K562 (cell line): Measurements from ENCODE around the gene GNG11. TPM values are rescaled to one million over a fixed set of nuclear protein-coding genes. Genes with fewer than 3 reads are reported as not detected.

Experiments used
- BMI1 ChIP-seq: fragments of 150-350 bp; IDR thresholded peaks from 2 replicates; pipeline ENCODE4 v1.6.1; 2014; ENCODE audit warnings: low read length
- ELF2 ChIP-seq: fragments of 250-450 bp; sonication (Bioruptor Pico); IDR thresholded peaks from 2 replicates; pipeline ENCODE4 v1.5.0; 2021; ENCODE audit warnings: mild to moderate bottlenecking
- FOXK2 ChIP-seq, 2 experiments: fragments of 450-650 bp; IDR thresholded peaks in 1 of 2; conservative IDR thresholded peaks in 1 of 2; 2 replicates each; pipeline ENCODE4 v1.6.1; 2016; ENCODE audit warnings: low read depth in 2 of 2, mild to moderate bottlenecking in 1 of 2
- KDM5B ChIP-seq: fragments of 200-600 bp; sonication (generic); IDR thresholded peaks from 2 replicates; pipeline ENCODE4 v1.6.1; 2012; ENCODE audit warnings: low read depth, mild to moderate bottlenecking, moderate library complexity, low read length, control low read depth, inconsistent platforms; ENCODE audit not compliant: insufficient replicate concordance
- NCOR1 ChIP-seq: fragments of 450-650 bp; IDR thresholded peaks from 2 replicates; pipeline ENCODE4 v1.6.1; 2016; ENCODE audit warnings: mild to moderate bottlenecking, moderate library complexity
- NELFE ChIP-seq: IDR thresholded peaks from 2 replicates; pipeline ENCODE4 v1.6.1; 2011; ENCODE audit warnings: mild to moderate bottlenecking; ENCODE audit not compliant: insufficient read depth, insufficient read length
- RBM14 ChIP-seq: fragments of 200-400 bp; formaldehyde crosslinking; IDR thresholded peaks from 2 replicates; pipeline ENCODE4 v1.6.1; 2018; ENCODE audit warnings: low read depth, mild to moderate bottlenecking, low read length, moderate library complexity, borderline replicate concordance; ENCODE audit not compliant: insufficient read depth
- RBM34 ChIP-seq: fragments of 200-400 bp; formaldehyde crosslinking; IDR thresholded peaks from 2 replicates; pipeline ENCODE4 v1.6.1; 2018; ENCODE audit warnings: low read length, borderline replicate concordance; ENCODE audit not compliant: insufficient read depth
- SMARCE1 ChIP-seq: fragments of 450-650 bp; IDR thresholded peaks from 2 replicates; pipeline ENCODE4 v1.7.1; 2016; ENCODE audit warnings: mild to moderate bottlenecking
- TEAD1 ChIP-seq, 2 experiments: fragments of 450-650 bp in 1 of 2; sonication (generic) in 1 of 2; formaldehyde crosslinking; IDR thresholded peaks; 2 replicates each; pipeline versions ENCODE4 v1.4.0 to v1.8.0; 2020 to 2022; ENCODE audit warnings: mild to moderate bottlenecking in 2 of 2, missing genetic modification reagents in 1 of 2
- TEAD4 ChIP-seq, 2 experiments: sonication (generic) in 1 of 2; formaldehyde crosslinking in 1 of 2; IDR thresholded peaks; 2 replicates each; pipeline versions ENCODE4 v1.6.1 to v1.8.0; 2012 to 2022; ENCODE audit warnings: borderline replicate concordance in 1 of 2, inconsistent platforms in 1 of 2, low read length in 1 of 2, mild to moderate bottlenecking in 1 of 2, missing genetic modification reagents in 1 of 2
- ZFPM2 ChIP-seq: fragments of 250-450 bp; sonication (Bioruptor Pico); IDR thresholded peaks from 2 replicates; pipeline ENCODE4 v1.5.1; 2022; ENCODE audit warnings: mild to moderate bottlenecking
- ZNF696 ChIP-seq: fragments of 250-450 bp; sonication (Bioruptor Pico); conservative IDR thresholded peaks from 2 replicates; pipeline ENCODE4 v1.4.0; 2020; ENCODE audit warnings: mild to moderate bottlenecking, moderate library complexity
- polyA plus RNA-seq, 8 experiments: library from polyadenylated mRNA; depleted of rRNA in 4 of 8; stranded (reverse) in 5 of 8; unstranded in 3 of 8; fragments of >200 nt; fragmentation: Nextera tagmentation in 2 of 8; fragmentation: Illumina TruSeq in 1 of 8; extraction: Ambion mirVana in 2 of 8; extraction: Trizol in 1 of 8; gene quantifications; 2 replicates each; pipeline versions ENCODE4 v1.2.1 to v1.2.3, GENCODE V29; 2011 to 2014; ENCODE audit warnings: inconsistent platforms in 1 of 8, missing spikeins in 1 of 8
- total RNA-seq, 7 experiments: library from RNA; depleted of rRNA in 6 of 7; stranded (reverse); fragments of >200 nt in 6 of 7; fragmentation: Illumina TruSeq in 2 of 7; extraction: Trizol in 2 of 7; gene quantifications; 2 replicates each; pipeline versions ENCODE4 v1.2.1 to v1.2.3, GENCODE V29; 2011 to 2021; ENCODE audit warnings: low replicate concordance in 1 of 7
- TF ChIP-seq, protein P1 (sequence below): sonication (generic); formaldehyde crosslinking; IDR thresholded peaks from 2 replicates; pipeline ENCODE4 v1.8.1; 2023; ENCODE audit warnings: mild to moderate bottlenecking, missing genetic modification reagents
- TF ChIP-seq, protein P2 (sequence below): fragments of 250-450 bp; sonication (Bioruptor Pico); IDR thresholded peaks from 2 replicates; pipeline ENCODE4 v1.5.0; 2022; ENCODE audit warnings: mild to moderate bottlenecking
- TF ChIP-seq, protein P3 (sequence below): fragments of 250-450 bp; sonication (Bioruptor Pico); IDR thresholded peaks from 2 replicates; pipeline ENCODE4 v1.8.0; 2022; ENCODE audit warnings: inconsistent platforms
- TF ChIP-seq, protein P4 (sequence below): fragments of 450-650 bp; formaldehyde crosslinking; IDR thresholded peaks from 2 replicates; pipeline ENCODE4 v1.4.0; 2020; ENCODE audit warnings: mild to moderate bottlenecking, moderate library complexity
- TF ChIP-seq, protein P5 (sequence below): IDR thresholded peaks from 2 replicates; pipeline ENCODE4 v1.6.1; 2016; ENCODE audit warnings: missing genetic modification characterization, missing compliant biosample characterization

The GNG11 gene
- total and polyA plus RNA-seq, 9 of the 15 experiments (the other 6 are each of a cell fraction or from before 2014, with no cell fraction given) = 0.06 TPM; not detected in 8

DNA sequence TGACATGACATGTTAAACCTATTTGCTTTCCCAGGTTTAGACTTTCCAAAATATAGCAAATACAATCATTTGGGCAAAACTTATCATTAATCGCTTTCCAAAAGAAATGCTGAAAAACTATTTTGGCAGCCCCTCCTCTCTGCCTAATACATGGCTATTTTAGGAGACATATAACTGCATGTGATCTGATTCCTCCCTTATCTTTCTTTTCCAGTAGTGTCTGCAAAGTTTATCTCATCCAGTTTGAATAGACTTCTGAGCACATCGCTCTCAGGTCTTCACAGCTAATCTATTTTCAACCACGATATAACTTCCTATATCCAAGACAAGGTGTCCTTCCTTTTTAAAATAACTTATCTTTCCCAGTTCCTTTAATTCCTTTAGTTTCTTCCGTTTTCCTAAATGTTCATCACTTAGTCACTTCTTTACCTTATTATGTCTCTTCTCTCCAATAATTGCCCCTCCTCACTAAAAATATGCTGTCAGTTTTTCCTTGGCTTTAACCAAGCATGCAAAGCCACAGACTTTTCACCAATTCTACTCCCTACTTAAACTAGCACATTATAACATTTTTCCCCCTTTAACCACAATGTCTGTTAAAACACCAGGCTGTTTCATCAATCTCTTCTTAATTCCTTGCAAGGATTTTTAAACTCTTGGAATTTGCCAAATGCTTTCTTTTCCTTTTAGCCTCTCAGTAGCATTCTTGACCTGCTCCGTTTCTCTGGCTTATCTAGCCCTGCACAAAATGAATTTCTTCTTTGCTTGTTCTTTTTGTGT is 24.4 kb downstream of the GNG11 start (continued):
- TF ChIP-seq ELF2 (CRISPR knock-in tag) (no peak), SMARCE1 (peak; percentile 47; the same call in 1 of the 2 replicates), KDM5B (no peak), BMI1 (no peak), ZNF696 (CRISPR knock-in tag) (no peak), NELFE (no peak), TEAD4 (IDR thresholded peaks at IDR 0.05; ENCODE audit: low read length) (peak; percentile 79), TEAD4 (CRISPR knock-in tag; IDR thresholded peaks at IDR 0.05; ENCODE audit: borderline replicate concordance) (no peak), NCOR1 (peak; percentile 63), RBM34 (no peak), ZFPM2 (CRISPR knock-in tag) (no peak), TEAD1 (CRISPR knock-in tag; IDR thresholded peaks at IDR 0.05) (no peak), RBM14 (no peak), FOXK2 (conservative IDR thresholded peaks at IDR 0.05 in 1 of 2, IDR thresholded peaks at IDR 0.05 in 1 of 2; ENCODE audit: low read depth in 2 of 2) (no peak)
- TF ChIP-seq, protein P1, sequence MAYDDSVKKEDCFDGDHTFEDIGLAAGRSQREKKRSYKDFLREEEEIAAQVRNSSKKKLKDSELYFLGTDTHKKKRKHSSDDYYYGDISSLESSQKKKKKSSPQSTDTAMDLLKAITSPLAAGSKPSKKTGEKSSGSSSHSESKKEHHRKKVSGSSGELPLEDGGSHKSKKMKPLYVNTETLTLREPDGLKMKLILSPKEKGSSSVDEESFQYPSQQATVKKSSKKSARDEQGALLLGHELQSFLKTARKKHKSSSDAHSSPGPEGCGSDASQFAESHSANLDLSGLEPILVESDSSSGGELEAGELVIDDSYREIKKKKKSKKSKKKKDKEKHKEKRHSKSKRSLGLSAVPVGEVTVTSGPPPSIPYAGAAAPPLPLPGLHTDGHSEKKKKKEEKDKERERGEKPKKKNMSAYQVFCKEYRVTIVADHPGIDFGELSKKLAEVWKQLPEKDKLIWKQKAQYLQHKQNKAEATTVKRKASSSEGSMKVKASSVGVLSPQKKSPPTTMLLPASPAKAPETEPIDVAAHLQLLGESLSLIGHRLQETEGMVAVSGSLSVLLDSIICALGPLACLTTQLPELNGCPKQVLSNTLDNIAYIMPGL (CRISPR knock-in tag) = no peak
- TF ChIP-seq, protein P2, sequence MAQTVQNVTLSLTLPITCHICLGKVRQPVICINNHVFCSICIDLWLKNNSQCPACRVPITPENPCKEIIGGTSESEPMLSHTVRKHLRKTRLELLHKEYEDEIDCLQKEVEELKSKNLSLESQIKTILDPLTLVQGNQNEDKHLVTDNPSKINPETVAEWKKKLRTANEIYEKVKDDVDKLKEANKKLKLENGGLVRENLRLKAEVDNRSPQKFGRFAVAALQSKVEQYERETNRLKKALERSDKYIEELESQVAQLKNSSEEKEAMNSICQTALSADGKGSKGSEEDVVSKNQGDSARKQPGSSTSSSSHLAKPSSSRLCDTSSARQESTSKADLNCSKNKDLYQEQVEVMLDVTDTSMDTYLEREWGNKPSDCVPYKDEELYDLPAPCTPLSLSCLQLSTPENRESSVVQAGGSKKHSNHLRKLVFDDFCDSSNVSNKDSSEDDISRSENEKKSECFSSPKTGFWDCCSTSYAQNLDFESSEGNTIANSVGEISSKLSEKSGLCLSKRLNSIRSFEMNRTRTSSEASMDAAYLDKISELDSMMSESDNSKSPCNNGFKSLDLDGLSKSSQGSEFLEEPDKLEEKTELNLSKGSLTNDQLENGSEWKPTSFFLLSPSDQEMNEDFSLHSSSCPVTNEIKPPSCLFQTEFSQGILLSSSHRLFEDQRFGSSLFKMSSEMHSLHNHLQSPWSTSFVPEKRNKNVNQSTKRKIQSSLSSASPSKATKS (CRISPR knock-in tag) = no peak
- TF ChIP-seq, protein P3, sequence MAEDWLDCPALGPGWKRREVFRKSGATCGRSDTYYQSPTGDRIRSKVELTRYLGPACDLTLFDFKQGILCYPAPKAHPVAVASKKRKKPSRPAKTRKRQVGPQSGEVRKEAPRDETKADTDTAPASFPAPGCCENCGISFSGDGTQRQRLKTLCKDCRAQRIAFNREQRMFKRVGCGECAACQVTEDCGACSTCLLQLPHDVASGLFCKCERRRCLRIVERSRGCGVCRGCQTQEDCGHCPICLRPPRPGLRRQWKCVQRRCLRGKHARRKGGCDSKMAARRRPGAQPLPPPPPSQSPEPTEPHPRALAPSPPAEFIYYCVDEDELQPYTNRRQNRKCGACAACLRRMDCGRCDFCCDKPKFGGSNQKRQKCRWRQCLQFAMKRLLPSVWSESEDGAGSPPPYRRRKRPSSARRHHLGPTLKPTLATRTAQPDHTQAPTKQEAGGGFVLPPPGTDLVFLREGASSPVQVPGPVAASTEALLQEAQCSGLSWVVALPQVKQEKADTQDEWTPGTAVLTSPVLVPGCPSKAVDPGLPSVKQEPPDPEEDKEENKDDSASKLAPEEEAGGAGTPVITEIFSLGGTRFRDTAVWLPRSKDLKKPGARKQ (CRISPR knock-in tag) = no peak
- TF ChIP-seq, protein P4, sequence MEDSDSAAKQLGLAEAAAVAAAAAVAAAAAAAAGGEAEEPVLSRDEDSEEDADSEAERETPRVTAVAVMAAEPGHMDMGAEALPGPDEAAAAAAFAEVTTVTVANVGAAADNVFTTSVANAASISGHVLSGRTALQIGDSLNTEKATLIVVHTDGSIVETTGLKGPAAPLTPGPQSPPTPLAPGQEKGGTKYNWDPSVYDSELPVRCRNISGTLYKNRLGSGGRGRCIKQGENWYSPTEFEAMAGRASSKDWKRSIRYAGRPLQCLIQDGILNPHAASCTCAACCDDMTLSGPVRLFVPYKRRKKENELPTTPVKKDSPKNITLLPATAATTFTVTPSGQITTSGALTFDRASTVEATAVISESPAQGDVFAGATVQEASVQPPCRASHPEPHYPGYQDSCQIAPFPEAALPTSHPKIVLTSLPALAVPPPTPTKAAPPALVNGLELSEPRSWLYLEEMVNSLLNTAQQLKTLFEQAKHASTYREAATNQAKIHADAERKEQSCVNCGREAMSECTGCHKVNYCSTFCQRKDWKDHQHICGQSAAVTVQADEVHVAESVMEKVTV (CRISPR knock-in tag) = no peak
- TF ChIP-seq, protein P5, sequence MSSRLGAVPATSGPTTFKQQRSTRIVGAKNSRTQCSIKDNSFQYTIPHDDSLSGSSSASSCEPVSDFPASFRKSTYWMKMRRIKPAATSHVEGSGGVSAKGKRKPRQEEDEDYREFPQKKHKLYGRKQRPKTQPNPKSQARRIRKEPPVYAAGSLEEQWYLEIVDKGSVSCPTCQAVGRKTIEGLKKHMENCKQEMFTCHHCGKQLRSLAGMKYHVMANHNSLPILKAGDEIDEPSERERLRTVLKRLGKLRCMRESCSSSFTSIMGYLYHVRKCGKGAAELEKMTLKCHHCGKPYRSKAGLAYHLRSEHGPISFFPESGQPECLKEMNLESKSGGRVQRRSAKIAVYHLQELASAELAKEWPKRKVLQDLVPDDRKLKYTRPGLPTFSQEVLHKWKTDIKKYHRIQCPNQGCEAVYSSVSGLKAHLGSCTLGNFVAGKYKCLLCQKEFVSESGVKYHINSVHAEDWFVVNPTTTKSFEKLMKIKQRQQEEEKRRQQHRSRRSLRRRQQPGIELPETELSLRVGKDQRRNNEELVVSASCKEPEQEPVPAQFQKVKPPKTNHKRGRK (tag) = peak; percentile 70
